Measurements from ENCODE around the gene MRGPRF. TPM values are rescaled to one million over a fixed set of nuclear protein-coding genes. Genes with fewer than 3 reads are reported as not detected.

Gene MRGPRF
- total RNA-seq, 4 donors from 2014 or later: 8.8 to 18.6 (median 10.9) TPM

DNA sequence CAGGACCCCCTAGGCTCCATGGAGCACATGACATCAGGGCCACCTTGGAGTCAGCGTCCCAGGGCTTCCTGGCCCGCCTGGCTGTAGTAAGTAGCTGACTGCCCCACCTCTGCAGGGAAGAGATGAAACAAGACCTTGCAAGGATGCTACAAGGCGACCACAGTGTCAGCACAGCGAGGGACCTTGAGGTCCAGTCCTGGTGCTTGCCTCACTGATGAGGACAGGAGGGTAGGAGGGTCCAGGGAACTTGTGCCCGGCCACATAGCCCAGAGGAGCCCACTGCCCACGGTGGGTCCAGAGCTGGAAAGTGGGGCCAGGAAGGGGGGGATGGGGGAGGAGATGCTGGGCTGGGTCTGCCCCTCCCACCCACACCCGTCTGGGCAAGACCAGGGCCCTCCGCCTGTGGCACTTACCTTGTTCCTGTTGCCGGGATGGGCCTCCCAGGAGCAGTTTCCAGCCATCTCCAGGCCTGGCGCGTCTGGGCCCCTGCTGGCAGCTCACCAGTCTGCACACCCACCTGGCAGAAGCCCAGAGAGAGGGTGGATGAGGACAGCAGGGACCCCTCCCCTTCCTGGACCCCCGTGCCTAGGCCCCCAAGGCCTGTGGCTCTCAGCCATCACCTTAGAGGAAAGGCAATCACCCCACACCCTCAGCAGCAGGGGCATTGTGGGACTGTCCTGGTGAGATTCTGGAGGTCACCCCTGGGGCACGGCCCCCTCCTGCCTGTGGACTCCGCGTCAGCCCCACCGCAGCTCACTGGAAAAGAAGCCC is 3.4 kb downstream of the MRGPRF start:
- TF ChIP-seq, protein P1, sequence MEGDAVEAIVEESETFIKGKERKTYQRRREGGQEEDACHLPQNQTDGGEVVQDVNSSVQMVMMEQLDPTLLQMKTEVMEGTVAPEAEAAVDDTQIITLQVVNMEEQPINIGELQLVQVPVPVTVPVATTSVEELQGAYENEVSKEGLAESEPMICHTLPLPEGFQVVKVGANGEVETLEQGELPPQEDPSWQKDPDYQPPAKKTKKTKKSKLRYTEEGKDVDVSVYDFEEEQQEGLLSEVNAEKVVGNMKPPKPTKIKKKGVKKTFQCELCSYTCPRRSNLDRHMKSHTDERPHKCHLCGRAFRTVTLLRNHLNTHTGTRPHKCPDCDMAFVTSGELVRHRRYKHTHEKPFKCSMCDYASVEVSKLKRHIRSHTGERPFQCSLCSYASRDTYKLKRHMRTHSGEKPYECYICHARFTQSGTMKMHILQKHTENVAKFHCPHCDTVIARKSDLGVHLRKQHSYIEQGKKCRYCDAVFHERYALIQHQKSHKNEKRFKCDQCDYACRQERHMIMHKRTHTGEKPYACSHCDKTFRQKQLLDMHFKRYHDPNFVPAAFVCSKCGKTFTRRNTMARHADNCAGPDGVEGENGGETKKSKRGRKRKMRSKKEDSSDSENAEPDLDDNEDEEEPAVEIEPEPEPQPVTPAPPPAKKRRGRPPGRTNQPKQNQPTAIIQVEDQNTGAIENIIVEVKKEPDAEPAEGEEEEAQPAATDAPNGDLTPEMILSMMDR (IDR thresholded peaks at IDR 0.05; ENCODE audit: low read depth): no peak

DNA sequence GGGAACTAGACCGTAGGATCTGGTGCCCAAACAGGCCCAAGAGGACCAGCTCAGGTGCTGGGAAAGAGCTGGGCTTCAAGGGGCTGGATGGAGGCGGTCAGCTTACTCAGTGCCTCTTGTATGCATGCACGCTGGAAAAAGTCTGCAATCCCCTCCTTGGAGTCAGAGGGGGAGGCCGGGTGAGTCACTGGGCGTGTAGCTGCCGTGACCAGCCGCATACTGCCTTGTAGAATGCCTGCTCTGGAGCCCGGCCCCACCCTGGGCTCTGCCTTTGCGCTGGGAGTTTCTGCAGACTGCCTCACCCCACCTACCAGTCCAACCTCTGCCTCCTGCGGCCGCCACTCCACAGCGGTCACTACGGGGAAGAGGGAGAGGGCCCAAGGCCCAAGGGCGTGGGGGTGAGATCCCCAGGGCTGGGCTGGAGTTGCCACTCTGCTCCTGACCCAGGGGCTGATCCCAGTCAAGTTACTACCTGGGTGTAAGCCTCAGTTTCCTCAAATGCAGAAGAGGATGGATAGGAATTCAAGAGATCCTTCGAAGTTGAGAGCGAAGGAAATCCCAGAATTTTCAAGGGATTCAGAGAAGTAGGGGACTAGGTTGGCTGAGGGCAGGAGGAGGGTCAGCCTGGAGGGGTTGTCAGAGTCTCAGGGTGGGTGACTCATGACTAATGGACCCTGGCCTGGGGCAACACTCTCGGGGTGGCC is 4.2 kb downstream of the MRGPRF start:
- TF ChIP-seq, protein P1 (IDR thresholded peaks at IDR 0.05; ENCODE audit: low read depth): no peak

DNA sequence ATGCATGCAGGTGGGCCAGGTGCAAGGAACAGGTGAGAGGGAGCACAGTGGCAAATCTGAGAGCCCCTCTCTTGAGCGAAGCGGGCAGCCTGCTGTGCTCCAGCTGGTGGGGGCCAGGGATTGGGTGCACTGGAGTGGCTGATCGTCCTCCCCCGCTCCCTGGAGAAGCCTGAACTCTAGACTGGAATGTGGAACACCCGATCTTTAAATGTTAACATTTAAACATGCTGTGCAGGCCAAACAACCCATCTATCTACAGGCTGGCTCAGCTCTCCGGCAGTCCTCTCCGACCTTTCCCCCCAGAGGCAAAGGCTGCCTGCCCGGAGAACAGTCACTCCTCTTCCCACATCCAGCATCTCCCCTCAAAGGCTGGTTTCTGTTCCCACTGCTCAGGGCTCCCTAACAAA is 5.1 kb downstream of the MRGPRF start:
- TF ChIP-seq, protein P1 (IDR thresholded peaks at IDR 0.05; ENCODE audit: low read depth): no peak

DNA sequence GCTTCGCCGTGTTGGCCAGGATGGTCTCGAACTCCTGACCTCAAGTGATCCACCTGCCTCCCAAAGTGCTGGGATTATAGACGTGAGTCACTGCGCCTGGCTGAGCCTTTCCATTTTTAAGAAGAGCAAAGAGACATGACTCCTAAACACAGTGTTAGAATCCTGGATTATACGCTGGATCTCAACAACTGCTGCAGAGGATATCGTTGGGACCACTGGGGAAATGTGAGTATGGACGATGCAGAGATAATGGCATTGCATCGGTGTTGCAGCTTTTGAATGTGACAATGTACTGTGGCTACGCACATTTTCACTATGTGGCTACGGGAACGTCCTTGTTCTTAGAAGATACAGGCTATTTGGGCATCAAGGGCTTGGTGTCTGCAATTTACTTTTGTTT is 6.2 kb downstream of the MRGPRF start:
- TF ChIP-seq, protein P1 (IDR thresholded peaks at IDR 0.05; ENCODE audit: low read depth): no peak

DNA sequence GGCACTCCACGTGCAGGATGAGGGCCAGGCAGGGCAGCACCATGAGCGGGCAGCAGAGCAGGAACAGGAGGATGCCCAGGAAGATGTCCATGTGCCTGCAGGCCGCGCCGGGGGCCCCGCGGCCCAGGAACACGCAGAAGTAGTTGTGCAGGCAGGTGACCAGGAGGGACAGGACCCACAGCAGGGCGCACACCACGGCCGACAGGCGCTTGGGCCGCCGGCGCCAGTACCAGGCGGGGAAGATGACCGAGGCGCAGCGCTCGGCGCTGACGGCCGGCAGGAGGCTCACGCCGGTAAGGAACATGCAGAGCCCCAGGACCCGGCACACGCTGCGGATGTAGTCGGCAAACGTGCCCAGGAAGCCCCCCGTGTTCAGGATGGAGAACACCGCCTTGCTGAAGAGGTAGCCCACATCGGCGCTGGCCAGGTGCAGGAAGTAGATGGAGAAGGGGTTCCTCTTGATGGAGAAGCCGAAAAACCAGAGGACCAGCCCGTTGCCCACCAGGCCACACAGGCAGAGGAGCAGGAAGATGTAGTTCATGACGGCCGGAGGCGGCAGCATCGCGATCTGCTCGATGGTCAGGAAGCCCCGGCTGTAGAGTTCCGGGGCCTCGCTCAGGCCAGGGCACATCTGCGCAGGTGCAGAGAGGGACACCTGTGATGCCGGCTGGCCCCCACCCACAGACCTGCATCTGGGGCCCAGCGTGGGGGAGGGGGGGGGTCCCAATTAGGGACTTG is 7.2 kb downstream of the MRGPRF start:
- TF ChIP-seq, protein P1 (IDR thresholded peaks at IDR 0.05; ENCODE audit: low read depth): no peak

DNA sequence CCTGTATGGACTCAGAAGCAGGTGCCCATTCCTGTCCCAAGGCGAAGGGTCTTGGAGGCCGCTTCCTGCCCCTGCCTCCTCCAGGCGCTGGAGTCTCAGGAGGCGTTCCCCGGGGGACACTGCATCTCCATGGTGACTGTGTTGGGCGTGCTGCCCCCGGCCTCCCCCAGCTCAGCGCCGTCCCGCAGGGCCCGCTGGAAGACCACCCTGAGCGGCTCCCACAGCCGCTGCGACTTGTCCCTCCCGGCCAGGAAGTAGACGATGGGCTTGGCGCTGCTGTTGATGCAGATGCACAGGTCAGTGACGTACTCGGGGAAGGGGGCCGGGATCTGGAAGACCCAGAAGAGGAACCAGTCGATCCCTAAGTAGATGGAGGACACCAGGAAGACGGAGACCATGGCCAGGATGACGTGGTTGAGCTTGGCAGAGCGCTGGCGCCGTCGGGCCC is 7.8 kb downstream of the MRGPRF start:
- TF ChIP-seq, protein P1 (IDR thresholded peaks at IDR 0.05; ENCODE audit: low read depth): no peak
